GM18519 (cell line): ENCODE results near the gene RUNX3.
"Not testable (repeated sequence)": the region's sequence is repeated elsewhere in the genome, so short reads cannot be mapped to it uniquely, and the experiment has no call there.

Source experiments
- ATAC-seq: cut with Tn5 transposase; IDR thresholded peaks from one replicate; pipeline ENCODE4 v1.9.1; 2021; ENCODE audit warnings: mild to moderate bottlenecking, moderate library complexity; ENCODE audit not compliant: unreplicated experiment, low FRiP score

The RUNX3 gene

DNA sequence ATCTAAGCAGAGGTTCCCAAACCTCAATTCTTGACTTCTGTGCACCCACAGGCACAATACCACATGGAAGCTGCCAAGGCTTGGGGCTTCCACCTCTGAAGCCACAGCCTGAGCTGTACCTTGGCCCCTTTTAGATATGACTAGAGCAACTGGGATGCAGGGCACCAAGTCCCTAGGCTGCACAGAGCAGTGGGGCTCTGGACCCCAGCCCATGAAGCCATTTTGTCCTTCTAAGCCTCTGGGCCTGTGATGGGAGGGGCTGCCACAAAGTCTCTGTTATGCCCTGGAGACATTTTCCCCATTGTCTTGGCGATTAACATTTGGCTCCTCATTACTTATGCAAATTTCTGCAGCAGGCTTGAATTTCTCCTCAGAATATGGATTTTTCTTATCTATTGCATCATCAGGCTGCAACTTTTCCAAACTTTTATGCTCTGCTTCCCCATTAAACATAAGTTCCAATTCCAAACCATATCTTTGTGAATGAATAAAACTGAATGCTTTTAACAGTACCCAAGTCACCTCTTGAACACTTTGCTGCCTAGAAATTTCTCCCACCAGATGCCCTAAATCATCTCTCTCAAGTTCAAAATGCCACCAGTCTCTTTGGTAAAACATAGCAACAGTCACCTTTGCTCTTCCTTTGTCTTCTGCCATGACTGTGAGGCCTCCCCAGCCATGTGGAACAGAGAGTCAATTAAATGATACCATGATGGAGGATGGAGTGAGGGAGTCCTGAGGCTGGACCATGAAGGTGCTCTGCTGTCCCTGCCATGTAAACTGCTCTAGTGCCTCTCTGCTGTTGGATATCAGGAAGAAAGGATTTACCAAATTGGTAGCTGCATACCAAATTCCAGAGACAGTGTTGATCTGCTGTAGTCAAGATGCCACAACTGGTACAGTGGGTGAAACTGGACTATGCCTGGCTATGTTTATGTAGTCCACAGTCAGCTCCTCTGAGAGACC, 37.6 kb downstream of the RUNX3 start:
- no peak for ATAC-seq

DNA sequence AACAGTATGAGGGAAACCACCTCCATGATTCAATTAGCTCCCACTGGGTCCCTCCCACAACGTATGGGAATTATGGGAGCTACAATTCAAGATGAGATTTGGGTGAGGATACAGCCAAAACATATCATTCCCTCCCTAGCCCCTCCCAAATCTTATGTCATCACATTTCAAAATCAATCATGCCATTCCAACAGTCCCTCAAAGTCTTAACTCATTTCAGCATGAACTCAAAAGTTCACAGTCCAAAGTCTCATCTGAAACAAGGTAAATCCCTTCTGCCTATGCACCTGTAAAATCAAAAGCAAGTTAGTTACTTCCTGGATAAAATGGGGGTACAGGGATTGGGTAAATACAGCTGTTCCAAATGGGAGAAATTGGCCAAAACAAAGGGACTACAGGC, 38.7 kb downstream of the RUNX3 start:
- not testable (repeated sequence) for ATAC-seq

DNA sequence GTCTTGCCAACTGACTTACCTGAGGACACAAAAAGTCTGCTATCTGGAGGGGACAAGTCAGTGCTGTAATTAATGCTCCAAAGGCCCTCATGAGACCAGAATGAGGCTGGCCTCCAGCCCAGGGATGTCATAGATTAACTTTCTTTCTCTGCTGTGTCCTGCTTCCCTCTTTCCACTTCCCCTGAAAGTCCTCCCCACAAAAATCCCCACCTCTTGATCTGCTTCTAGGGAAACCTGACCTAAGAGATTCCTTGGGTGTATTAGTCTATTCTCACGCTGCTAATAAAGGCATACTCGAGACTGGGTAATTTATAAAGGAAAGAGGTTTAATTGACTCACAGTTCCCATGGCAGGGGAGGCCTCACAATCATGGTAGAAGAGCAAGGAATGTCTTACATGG, 39.2 kb downstream of the RUNX3 start:
- ATAC-seq: no peak

DNA sequence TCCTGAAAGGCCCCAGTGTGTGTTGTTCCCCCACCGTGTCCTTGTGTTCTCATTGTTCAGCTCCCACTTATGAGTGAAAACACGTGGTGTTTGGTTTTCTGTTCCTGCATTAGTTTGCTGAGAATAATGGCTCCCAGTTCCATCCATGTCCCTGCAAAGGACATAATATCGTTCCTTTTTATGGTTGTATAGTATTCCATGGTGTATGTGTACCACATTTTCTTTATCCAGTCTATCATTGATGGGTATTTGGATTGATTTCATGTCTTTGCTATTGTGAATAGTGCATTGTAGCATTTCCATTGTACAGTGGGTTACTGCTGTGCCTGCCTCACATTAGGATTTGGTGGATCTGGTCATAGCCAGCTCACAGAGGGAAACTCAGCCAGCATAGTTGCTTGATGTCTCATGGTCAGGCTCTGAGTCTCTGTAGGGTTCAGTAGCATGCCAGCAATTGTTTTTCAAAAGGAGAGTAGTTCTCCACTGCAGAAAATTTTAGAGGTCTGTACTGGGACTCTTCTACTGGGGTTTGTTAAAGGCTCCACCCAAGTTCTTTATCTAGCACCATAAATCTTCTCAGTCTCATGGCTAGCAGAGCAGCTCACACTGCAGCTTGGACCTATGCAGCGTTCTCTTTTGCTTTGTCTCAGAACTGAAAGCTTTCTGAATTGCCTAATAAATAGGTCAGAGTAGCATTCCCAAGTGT, 41.0 kb downstream of the RUNX3 start:
- ATAC-seq: no peak

DNA sequence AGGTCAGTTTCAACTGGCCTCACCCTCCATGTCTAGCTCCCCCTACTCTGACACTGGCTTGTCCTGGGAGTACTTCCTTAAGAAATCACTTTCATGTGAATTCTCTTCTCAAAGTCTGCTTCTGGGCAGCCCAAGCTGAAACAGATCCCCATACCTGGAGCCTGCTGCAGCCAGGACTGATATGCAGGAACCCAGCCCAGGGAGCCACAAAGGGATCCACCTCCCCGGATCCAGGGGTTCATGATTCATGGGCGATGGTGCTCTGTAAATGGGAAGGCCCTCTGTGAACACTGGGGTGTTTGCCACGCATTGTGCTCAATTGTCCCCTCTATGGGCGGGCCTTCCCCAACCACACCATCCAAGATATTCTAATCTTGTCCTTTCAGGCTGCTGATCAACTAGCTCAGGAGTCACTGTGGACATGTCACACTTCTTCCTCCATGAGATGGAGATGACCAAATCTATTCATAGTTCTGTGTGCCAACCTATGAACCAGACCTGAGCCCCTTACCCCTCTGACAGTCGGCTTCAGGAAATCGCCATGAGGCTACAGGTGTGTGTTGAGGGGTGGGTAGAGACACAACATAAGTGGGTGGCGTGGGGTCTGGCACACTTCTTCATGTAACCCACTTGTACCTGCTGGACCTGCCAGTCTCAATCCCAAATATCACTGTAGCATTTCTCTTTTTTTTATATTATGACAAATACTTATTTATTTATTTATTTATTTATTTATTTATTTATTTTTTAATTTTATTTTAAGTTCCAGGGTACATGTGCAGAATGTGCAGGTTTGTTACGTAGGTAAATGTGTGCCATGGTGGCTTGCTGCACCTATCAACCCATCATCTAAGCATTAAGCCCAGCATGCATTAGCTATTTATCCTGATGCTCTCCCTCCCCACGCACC, 41.8 kb downstream of the RUNX3 start:
- ATAC-seq: no peak

DNA sequence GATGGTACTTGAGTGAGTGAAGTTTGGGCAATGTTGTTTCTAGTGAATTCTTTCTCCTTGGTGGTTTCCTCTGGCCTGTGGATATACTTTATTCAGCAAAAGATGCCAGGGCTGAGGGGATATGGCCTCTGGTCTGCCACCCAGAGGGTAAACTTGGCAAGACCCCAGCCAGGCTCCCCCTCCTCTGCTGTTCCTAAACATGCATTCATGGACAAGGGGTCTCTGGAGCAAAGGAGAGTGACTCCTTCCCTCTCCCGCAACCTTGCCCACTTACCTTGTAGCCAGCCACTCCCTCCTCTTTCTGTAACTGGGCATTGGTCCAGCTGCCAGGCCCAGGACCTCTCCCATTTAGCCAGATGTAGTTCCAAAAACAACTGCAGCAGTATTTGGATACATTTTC, 43.8 kb downstream of the RUNX3 start:
- no peak for ATAC-seq

DNA sequence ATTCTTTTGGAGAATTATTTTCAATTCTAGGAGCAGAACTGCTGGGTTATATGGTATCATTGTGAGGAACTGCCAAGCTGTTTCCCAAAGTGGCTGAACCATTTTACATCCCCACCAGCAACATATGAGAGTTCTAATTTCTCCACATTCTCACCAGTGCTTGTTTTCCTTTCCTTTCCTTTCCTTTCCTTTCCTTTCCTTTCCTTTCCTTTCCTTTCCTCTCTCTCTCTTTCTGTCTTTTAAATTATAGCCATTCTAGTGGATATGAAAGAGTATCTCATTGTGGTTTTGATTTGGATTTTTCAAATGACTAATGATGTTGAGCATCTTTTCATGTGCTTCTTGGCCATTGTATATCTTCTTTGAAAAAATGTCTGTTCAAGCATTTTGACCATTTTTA, 45.3 kb downstream of the RUNX3 start:
- ATAC-seq: no peak

DNA sequence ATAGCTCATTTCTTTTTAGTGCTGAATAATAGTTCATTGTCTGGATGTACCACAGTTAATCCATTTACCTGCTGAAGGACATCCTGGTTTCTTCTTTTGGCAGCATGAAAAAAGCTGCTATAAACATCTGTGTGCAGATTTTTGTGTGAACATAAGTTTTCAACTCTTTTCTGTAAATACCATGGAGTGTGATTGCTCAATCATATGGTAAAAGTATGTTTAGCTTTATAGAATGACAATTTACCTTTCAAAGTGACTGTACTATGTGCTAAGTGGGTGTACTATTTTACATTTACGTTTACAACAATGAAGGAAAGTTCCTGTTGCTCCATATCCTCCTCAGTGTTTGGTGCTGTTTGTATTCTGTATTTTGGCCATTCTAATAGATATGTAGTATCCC, 49.0 kb downstream of the RUNX3 start:
- no peak for ATAC-seq

DNA sequence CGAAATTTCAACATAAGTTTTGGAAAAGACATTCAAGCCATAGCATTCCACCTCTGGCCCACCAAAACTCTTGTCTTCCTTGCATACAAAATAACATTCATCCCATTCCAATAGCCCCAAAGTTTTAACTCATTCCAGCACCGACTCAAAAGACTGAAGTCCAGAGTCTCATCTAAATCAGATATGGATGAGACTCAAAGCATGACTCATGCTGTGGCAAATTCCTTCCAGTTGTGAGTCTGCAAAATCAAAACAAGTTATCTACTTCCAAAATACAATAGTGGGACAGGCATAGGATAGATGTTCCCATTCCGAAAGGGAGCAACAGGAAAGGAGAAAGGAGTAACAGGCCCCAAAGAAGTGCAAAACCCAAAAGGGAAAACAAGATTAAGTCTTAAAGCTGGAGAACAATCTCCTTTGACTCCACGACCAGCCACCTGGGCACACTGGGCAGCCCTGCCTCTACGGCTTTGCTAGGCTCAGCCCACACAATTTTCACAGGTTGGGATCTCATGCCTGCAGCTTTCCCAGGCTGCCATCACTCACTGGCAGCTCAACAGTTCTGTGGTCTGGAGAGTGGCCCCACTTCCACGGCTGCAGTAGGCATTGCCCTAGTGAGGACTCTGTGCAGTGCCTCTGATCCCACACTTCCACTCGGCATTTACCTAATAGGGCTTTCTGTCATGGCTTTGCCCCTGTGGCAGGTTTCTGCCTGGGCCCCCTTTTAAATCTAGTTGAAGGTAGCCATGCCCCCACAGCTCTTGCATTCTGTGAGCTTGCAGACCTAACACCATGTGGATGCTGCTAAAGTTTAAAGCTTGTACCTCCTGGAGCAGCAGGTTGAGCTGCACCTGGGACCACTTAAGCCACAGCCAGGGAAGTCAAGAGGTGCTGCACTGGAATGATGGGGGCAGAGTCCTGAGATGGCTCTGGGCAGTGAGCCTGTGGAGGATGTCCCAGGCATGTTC, 51.0 kb downstream of the RUNX3 start:
- no peak for ATAC-seq

DNA sequence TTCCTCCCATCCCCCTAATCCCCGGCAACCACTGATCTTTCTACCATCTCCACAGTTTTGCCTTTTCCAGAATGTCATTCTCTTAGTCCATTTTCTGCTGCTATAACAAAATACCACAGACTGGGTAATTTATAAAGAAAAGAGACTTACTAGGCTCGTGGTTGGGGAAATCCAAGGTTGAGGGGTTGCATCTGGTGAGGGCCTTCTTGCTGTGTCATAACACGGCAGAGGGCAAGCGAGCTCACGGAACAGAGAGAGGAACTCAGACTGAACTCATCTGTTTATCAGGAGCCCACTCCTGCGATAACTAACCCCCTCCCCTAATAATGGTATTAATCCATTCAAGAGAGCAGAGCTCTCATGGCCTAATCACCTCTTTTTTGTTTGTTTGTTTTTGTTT, 52.0 kb downstream of the RUNX3 start:
- no peak for ATAC-seq

DNA sequence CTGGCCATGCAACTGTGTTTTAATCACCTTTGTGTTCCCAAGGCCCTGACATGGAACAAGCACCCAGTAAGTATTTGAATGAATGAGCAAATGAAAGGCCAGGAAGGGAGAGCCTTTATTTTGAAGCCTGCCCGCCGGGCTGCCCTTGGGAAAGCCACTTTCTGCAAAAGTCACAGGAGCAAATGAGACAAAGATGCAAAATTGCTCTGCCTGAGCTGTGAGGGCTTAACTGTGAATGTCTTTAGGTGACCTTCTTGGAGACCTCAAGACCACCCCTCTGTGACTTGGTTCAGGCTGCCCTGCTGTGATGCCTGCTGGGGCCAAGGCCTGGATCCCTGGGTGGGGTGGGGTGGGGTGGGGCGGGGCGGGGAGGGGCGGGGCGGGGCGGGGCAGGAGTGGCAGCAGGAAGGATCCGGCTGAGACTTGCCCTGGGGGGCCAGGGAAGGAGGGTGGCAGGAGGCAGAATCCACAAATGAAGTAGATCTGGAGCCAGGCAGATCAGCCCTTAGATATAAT, 54.0 kb downstream of the RUNX3 start:
- no peak for ATAC-seq

DNA sequence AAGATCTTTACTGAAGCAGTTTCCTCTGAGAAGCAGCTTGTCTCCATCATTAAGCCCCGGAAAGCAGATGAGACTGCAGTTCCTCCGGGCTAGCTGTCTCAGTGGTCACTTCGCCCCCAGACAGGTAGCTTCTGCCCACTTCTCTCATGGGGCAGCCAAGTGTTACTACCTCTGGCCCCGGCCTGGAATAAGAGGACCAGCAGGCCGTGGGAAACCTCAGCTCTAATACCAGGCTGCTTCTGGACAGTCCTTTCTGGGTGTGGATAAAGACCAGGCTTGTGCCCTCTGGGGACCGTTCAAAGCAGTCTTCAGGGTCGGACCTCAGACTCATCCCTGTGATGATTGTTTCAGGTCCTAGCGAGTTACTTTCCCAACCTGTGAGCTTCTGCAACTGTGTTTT, 54.8 kb downstream of the RUNX3 start:
- ATAC-seq: no peak

DNA sequence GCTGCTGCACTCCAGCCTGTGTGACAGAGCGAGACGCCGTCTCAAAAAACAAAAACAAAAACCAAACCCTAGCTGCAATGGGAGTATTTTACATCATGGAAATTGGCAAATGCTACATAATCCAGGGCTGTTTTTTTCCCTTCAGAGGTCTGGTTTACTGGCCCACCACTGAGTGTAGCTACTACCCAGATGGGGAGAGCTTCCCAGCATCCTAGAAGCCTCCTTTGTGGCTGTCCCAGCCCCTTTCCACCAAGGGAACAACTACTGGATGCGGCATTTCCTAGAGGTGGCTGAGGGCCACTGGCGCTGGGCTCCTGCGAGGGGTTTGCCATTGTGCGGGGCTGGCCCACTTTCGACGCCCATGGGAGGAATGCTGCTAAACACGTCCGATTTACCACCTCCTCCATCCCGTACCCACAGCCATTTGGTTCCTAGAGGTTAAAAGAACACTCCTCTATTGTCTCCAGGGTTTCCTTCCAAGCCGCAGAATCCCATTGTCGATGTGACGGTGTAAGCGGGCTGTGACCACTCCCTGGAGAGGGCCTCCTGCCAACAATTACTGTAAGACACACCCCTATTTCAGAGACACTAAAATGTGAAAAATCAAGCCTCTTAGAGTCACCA, 55.4 kb downstream of the RUNX3 start:
- no peak for ATAC-seq

DNA sequence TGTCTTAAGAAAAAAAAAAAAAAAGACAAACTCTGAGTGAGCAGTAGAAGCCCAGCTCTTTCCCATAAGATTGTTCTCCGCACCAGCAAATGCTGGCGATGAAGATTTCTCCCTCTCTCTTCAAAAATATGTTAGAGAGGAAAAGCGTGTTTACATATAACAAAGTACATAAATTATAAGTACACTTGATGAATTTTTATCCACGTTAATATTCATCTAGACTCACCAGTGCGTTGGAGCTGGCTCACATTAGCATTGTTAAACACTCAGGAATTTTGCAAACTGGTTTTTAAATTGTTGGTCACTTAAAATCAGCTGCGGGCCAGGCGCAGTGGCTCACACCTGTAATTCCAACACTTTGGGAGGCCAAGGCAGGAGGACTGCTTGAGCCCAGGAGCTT, 56.0 kb downstream of the RUNX3 start:
- ATAC-seq: no peak

DNA sequence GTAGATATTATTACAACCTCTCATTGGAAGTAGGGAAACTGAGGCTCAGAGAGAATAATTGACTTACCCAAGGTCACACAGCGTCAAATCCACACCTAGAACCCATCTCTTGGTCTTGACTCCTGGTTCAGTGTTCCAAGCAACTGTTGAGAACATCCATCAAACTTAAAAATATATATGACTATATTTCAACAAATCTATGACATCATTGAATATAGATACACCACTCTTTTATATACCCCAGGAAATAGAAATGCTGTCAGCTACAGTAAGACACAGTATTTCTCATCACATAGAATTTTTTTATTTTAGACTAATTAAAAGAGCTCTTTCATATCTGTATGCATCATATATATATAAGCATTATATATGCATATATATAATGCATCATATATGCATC, 56.9 kb downstream of the RUNX3 start:
- ATAC-seq: no peak

DNA sequence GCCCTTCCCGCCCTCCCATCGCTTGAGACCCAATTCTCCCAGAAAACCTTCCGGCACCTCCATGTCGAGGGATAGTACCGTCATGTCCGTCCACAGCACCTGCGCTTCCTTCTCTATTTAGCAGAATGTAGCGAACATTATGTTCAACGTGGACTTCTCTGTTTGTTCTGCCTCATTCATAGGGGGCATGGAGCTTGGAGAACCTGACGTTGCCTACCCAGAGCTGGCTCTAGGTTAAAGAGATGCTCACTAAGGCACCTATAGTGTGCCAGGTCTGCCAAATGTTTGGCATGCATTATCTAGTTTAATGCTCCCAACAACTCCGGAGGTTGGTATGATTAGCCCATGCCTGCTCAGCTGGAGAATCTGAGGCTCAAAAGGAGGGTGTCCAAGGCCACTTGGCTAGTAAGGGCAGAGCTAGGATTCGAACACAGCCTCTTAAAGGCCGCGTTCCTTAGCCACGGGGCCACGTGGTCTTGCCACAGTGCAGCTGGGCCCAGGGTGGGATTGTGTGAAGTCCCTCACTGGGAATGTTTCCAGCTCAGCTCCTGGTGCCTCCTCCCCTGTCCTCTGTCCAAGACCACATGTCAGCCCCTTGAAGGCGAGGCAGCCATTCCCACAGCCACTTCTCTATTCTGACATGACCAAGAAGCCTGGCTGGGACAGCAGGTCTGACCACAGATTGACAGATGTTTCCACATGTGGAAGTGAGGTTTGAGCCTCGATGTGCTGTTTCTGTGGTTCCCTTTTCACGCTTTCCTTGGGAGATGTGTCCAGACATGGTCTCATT, 57.8 kb downstream of the RUNX3 start:
- no peak for ATAC-seq

DNA sequence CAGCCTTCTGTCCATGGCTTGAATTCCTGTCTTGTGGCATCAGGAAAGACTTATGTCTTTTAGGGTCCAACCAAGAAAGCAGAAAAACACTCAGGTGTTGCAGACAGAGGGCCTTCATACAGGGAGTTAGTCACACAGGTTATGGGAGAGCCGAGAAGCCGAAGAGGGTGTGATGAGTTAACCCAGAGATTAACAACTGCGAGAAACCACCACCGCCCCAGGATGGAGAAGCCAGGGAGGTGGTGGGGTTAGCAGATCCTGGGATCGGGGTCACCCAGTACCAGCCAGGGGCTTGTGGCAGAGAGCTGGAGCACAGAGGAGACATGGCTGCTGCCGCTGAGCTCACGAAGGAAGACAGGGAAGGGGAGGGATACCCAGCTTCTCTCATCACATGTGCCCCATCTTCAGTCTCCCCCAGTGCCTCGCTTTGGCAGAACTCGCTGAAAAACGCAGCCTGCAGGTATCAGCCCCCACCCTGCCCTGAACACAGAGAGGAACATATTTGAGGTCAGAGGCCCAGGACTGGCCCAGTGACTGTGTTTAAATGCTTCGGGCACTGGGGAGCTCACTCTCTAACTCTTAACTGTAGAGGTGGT, 58.7 kb downstream of the RUNX3 start:
- no peak for ATAC-seq
